Osteocyte (in vitro differentiated cells): ENCODE data around the gene FAM193A. TPM values are rescaled to one million over a fixed set of nuclear protein-coding genes. Genes with fewer than 3 reads are reported as not detected.

Experiments
- DNase-seq: peaks from one replicate; pipeline ENCODE4 v3.0.0; 2021; ENCODE audit warnings: mixed read lengths; ENCODE audit not compliant: unreplicated experiment; ENCODE audit errors: extremely low spot score
- H3K27ac Mint-ChIP-seq: one replicate; pipeline ENCODE4 v1.8.0; 2021; ENCODE audit warnings: mild to moderate bottlenecking, mixed read lengths; ENCODE audit not compliant: unreplicated experiment
- H3K27me3 Mint-ChIP-seq: one replicate; pipeline ENCODE4 v1.8.0; 2021; ENCODE audit warnings: mixed read lengths; ENCODE audit not compliant: unreplicated experiment
- H3K36me3 Mint-ChIP-seq: one replicate; pipeline ENCODE4 v1.8.0; 2021; ENCODE audit warnings: mixed read lengths; ENCODE audit not compliant: unreplicated experiment
- H3K4me1 Mint-ChIP-seq: one replicate; pipeline ENCODE4 v1.8.0; 2021; ENCODE audit warnings: mixed read lengths; ENCODE audit not compliant: unreplicated experiment
- H3K4me3 Mint-ChIP-seq: one replicate; pipeline ENCODE4 v1.8.0; 2021; ENCODE audit warnings: mild to moderate bottlenecking, moderate library complexity, mixed read lengths; ENCODE audit not compliant: unreplicated experiment
- H3K9me3 Mint-ChIP-seq: one replicate; pipeline ENCODE4 v1.8.0; 2021; ENCODE audit warnings: mixed read lengths; ENCODE audit not compliant: unreplicated experiment
- CTCF ChIP-seq: fragments of 200-600 bp; sonication (generic); IDR thresholded peaks from 2 replicates; pipeline ENCODE4 v1.5.0; 2021; ENCODE audit warnings: antibody characterized with exemption, mild to moderate bottlenecking, moderate library complexity
- total RNA-seq: library from RNA; stranded (reverse); gene quantifications from 2 replicates; pipeline ENCODE4 v1.2.1, GENCODE V29; 2021

Gene FAM193A
- total RNA-seq, 1 donor from 2014 or later: 35.3 TPM

DNA sequence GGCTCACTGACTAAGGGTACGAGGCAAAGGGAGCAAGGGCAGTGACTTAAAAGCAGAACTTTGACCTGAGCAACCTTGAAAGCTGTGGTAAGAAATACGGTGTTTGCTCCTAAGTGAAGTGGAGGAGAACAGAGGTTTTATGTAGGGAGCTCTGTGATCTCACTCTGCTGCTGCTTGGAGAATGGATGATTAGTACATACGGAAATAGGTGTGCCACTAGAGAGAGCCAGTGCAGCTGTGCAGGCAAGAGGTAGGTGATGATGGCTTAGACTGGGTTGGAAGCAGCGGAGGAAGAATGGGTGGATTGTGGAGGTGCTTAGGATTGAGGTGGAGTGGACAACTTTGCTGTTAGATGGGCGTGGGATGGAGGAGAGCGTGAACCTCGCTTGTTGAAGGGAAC is 85.0 kb downstream of the FAM193A start:
- Mint-ChIP-seq H3K4me3 (no peak overlapping the region), H3K27ac (no peak overlapping the region), H3K36me3 (peaks cover 3% of the 10 kb centered on the region), H3K9me3 (no peaks in the 10 kb centered on the region), H3K4me1 (peaks cover 14% of the 10 kb centered on the region), H3K27me3 (no peaks in the 10 kb centered on the region)
- no peak for TF ChIP-seq CTCF
- DNase-seq: no peak

- no peak overlapping the region for H3K27ac Mint-ChIP-seq
- peaks cover 8% of the 10 kb centered on the region for H3K36me3 Mint-ChIP-seq
- DNase-seq: no peak
- no peak for TF ChIP-seq CTCF
- H3K27me3 Mint-ChIP-seq: no peaks in the 10 kb centered on the region
- H3K9me3 Mint-ChIP-seq: no peaks in the 10 kb centered on the region
- peaks cover 12% of the 10 kb centered on the region for H3K4me1 Mint-ChIP-seq
- no peak overlapping the region for H3K4me3 Mint-ChIP-seq
Measured at GRCh38 chr4:2623442-2623841, 87.0 kb downstream of the FAM193A start.

DNA sequence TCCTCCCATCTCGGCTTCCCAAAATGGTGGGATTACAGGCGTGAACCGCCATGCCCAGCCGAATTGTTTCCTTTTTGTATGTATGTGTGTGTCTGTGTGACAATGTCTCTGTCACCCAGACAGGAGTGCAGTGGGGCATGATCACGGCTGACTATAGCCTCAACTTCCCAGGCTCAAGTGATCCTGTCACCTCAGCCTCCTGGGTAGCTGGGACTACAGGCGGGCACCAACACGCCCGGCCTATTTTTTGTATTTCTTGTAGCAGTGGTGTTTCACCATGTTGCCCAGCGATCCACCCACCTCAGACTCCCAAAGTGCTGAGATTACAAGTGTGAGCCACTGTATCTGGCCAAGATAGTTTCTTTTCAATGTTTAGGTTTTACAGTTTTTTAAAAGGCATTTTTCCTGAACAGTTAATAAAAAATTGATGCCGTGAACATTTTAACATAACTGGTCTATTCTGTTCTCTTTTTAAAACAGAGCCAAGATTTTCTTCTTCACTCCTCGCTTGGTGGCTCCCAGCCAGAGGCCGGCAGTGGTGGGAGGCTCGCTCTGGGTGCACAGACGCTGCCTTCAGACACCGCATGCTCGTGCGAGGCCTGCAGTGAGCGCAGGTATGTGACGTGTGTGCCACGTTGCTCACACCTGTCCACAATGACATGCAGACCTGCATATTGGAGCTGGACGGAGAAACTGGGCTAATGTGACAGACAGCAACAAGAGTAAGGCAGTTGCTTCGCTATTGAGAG is 88.5 kb downstream of the FAM193A start:
- no peak overlapping the region for H3K4me3 Mint-ChIP-seq
- TF ChIP-seq CTCF: no peak
- DNase-seq: no peak
- peak overlapping the region; percentile 27 for H3K27ac Mint-ChIP-seq
- H3K9me3 Mint-ChIP-seq: no peaks in the 10 kb centered on the region
- H3K4me1 Mint-ChIP-seq: peaks cover 7% of the 10 kb centered on the region
- H3K36me3 Mint-ChIP-seq: peaks cover 11% of the 10 kb centered on the region
- H3K27me3 Mint-ChIP-seq: no peaks in the 10 kb centered on the region

- H3K9me3 Mint-ChIP-seq: no peaks in the 10 kb centered on the region
- DNase-seq: no peak
- H3K36me3 Mint-ChIP-seq: peaks cover 17% of the 10 kb centered on the region
- no peak overlapping the region for H3K4me3 Mint-ChIP-seq
- no peak overlapping the region for H3K27ac Mint-ChIP-seq
- no peaks in the 10 kb centered on the region for H3K27me3 Mint-ChIP-seq
- H3K4me1 Mint-ChIP-seq: peaks cover 3% of the 10 kb centered on the region
- no peak for TF ChIP-seq CTCF
Measured at GRCh38 chr4:2626231-2626630, 89.8 kb downstream of the FAM193A start.

DNA sequence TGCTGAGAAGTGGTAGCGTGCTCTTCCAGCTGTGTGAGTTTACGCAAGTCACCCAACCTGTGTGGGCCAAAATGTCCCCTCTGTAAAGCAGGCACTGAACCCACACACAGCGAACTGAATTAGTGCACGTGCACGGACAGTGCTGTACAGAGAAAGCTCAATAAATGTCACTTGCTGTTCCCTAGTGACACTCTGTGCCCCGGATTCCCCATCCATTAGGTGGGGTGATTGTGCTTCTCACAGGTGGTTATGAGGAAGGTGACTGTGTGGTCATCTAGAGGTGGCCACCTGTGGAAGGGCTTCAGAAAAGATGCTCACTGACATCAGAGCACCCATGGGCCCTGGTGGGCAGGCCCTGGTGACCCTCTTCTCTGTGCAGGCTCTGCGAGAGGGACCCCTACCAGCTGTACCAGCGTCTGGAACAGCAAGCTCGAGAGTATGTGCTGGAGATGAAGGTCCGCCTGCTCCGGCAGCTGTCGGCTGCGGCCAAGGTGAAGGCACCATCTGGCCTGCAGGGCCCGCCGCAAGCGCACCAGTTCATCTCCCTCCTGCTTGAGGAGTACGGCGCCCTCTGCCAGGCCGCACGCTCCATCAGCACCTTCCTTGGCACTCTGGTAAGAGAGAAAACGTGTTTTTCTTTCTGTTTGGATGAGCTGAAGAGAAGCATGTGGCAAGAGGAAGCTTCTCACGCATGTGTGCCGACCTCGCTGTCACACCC is 94.3 kb downstream of the FAM193A start:
- H3K4me1 Mint-ChIP-seq: no peaks in the 10 kb centered on the region
- no peak overlapping the region for H3K27ac Mint-ChIP-seq

More for the DNA sequence above, 94.3 kb downstream of the FAM193A start:
- H3K9me3 Mint-ChIP-seq: no peaks in the 10 kb centered on the region
- no peaks in the 10 kb centered on the region for H3K27me3 Mint-ChIP-seq
- H3K36me3 Mint-ChIP-seq: peaks cover 23% of the 10 kb centered on the region
- H3K4me3 Mint-ChIP-seq: no peak overlapping the region
- no peak for TF ChIP-seq CTCF
- no peak for DNase-seq
